Upper lobe of left lung (tissue), 4 donors: ENCODE results near the gene CHRDL2.

Experiments
- CTCF ChIP-seq, 6 experiments: fragments of 450-650 bp in 4 of 6; fragments of 200-600 bp in 2 of 6; sonication (generic) in 2 of 6; IDR thresholded peaks; one replicate each; pipeline ENCODE4 v1.5.1; 2016 to 2019; ENCODE audit warnings: antibody characterized with exemption in 6 of 6
- EP300 ChIP-seq, 4 donors: sonication (generic); formaldehyde crosslinking; IDR thresholded peaks; one replicate each; pipeline ENCODE4 v1.5.1; 2017; ENCODE audit warnings: antibody characterized with exemption in 4 of 4, control low read depth in 2 of 4
- POLR2A ChIP-seq, 4 donors: fragments of 450-650 bp; IDR thresholded peaks; one replicate each; pipeline ENCODE4 v1.5.1; 2016 to 2017; ENCODE audit warnings: antibody characterized with exemption in 4 of 4, mild to moderate bottlenecking in 2 of 4
- POLR2AphosphoS5 ChIP-seq, 2 donors: sonication (generic); formaldehyde crosslinking; IDR thresholded peaks; one replicate each; pipeline ENCODE4 v1.5.1; 2017; ENCODE audit warnings: antibody characterized with exemption in 2 of 2

GRCh38 chr11:74654976-74655375, 76.2 kb downstream of the CHRDL2 start:
- TF ChIP-seq POLR2A (IDR thresholded peaks at IDR 0.05) (no peak), POLR2AphosphoS5 (IDR thresholded peaks at IDR 0.05) (no peak), EP300 (IDR thresholded peaks at IDR 0.05) (no peak), CTCF (IDR thresholded peaks at IDR 0.05) (no peak)
